Hepatocyte (in vitro differentiated cells): ENCODE results near the gene DAB2IP. TPM values are rescaled to one million over a fixed set of nuclear protein-coding genes. Genes with fewer than 3 reads are reported as not detected.

Source experiments
- DNase-seq: peaks from one replicate; pipeline ENCODE4 v3.0.0-alpha.2; 2016; ENCODE audit warnings: low spot score
- H2AFZ ChIP-seq: fragments of 200-600 bp; sonication (generic); 2 replicates; pipeline ENCODE4 v1.6.0; 2016; ENCODE audit warnings: antibody characterized with exemption, mild to moderate bottlenecking
- H3K27ac ChIP-seq: fragments of 200-600 bp; sonication (generic); 2 replicates; pipeline ENCODE4 v1.5.1; 2016; ENCODE audit warnings: mild to moderate bottlenecking
- H3K27me3 ChIP-seq: fragments of 200-600 bp; sonication (generic); 2 replicates; pipeline ENCODE4 v1.6.1; 2016
- H3K36me3 ChIP-seq: fragments of 200-600 bp; sonication (generic); replicated peaks from 2 replicates; pipeline ENCODE4 v1.5.1; 2016; ENCODE audit warnings: low read depth; ENCODE audit not compliant: insufficient read depth
- H3K4me1 ChIP-seq: fragments of 200-600 bp; sonication (generic); 2 replicates; pipeline ENCODE4 v1.5.1; 2016; ENCODE audit warnings: mild to moderate bottlenecking, moderate library complexity; ENCODE audit not compliant: insufficient read depth
- H3K4me2 ChIP-seq: fragments of 200-600 bp; sonication (generic); 2 replicates; pipeline ENCODE4 v1.6.0; 2016
- H3K4me3 ChIP-seq: fragments of 200-600 bp; sonication (generic); 2 replicates; pipeline ENCODE4 v1.5.1; 2016; ENCODE audit warnings: mild to moderate bottlenecking
- H3K79me2 ChIP-seq: fragments of 200-600 bp; sonication (generic); 2 replicates; pipeline ENCODE4 v1.6.0; 2017; ENCODE audit warnings: mild to moderate bottlenecking
- H3K9me2 ChIP-seq: fragments of 200-600 bp; sonication (generic); replicated peaks from 2 replicates; pipeline ENCODE4 v1.6.0; 2017; ENCODE audit warnings: mild to moderate bottlenecking; ENCODE audit not compliant: insufficient read depth
- H3K9me3 ChIP-seq: fragments of 200-600 bp; sonication (generic); 2 replicates; pipeline ENCODE4 v1.5.1; 2016; ENCODE audit warnings: low read depth, mild to moderate bottlenecking
- H4K20me1 ChIP-seq: fragments of 200-600 bp; sonication (generic); 2 replicates; pipeline ENCODE4 v1.6.0; 2016; ENCODE audit warnings: mild to moderate bottlenecking; ENCODE audit not compliant: insufficient read depth, poor library complexity, severe bottlenecking
- CTCF ChIP-seq: fragments of 200-600 bp; sonication (generic); IDR thresholded peaks from 2 replicates; pipeline ENCODE4 v1.5.1; 2016; ENCODE audit warnings: antibody characterized with exemption, mild to moderate bottlenecking; ENCODE audit not compliant: poor library complexity
- EZH2 ChIP-seq: fragments of 200-600 bp; sonication (generic); IDR thresholded peaks from 2 replicates; pipeline ENCODE4 v1.6.1; 2016; ENCODE audit warnings: antibody characterized with exemption, mild to moderate bottlenecking, borderline replicate concordance
- EZH2phosphoT487 ChIP-seq: fragments of 200-600 bp; sonication (generic); IDR thresholded peaks from one replicate; pipeline ENCODE4 v1.6.1; 2018; ENCODE audit warnings: antibody characterized with exemption, mild to moderate bottlenecking, low read depth, moderate library complexity; ENCODE audit not compliant: unreplicated experiment, severe bottlenecking
- WGBS: methylation state at CpG from one replicate; pipeline ENCODE4 v1.1.6; 2016; ENCODE audit warnings: low lambda C conversion rate; ENCODE audit errors: missing lambda C conversion rate; 5-methylcytosine and 5-hydroxymethylcytosine counted together
- polyA plus RNA-seq: library from polyadenylated mRNA; unstranded; fragments of >200 nt; fragmentation: Nextera tagmentation; extraction: Ambion mirVana; gene quantifications from 2 replicates; pipeline ENCODE4 v1.2.1, GENCODE V29; 2016
- total RNA-seq: library from RNA; depleted of rRNA; stranded (reverse); fragments of >200 nt; gene quantifications from 2 replicates; pipeline ENCODE4 v1.2.3, GENCODE V29; 2014

Gene DAB2IP
- total and polyA plus RNA-seq, 2 experiments from 2014 or later = 11.6 to 31.0 TPM

GRCh38 chr9:121802753-121803152 is 151.3 kb downstream of the DAB2IP start:
- Histone ChIP-seq H2AFZ (no peak overlapping the region), H3K27me3 (no peaks in the 10 kb centered on the region), H3K4me2 (no peak overlapping the region), H3K27ac (no peak overlapping the region), H3K4me1 (no peaks in the 10 kb centered on the region), H3K9me2 (no peaks in the 10 kb centered on the region), H3K4me3 (no peak overlapping the region), H3K9me3 (no peaks in the 10 kb centered on the region), H4K20me1 (no peaks in the 10 kb centered on the region), H3K36me3 (no peaks in the 10 kb centered on the region), H3K79me2 (no peaks in the 10 kb centered on the region)
- no peak for DNase-seq
- WGBS = 85% methylated on average over 5 of the region's 5 CpGs
- no peak for TF ChIP-seq EZH2phosphoT487
- TF ChIP-seq CTCF = no peak
- TF ChIP-seq EZH2 = no peak

- H3K9me3 ChIP-seq = no peaks in the 10 kb centered on the region
- H3K27me3 ChIP-seq = no peaks in the 10 kb centered on the region
- TF ChIP-seq EZH2 = no peak
- no peak for TF ChIP-seq EZH2phosphoT487
- TF ChIP-seq CTCF = no peak
- H2AFZ ChIP-seq = no peak overlapping the region
- H3K4me1 ChIP-seq = no peaks in the 10 kb centered on the region
- 78% methylated on average over 11 of the region's 12 CpGs for WGBS
- no peak for DNase-seq
- no peaks in the 10 kb centered on the region for H3K79me2 ChIP-seq
- no peak overlapping the region for H3K4me3 ChIP-seq
- H3K9me2 ChIP-seq = no peaks in the 10 kb centered on the region
- no peaks in the 10 kb centered on the region for H3K36me3 ChIP-seq
- H4K20me1 ChIP-seq = no peaks in the 10 kb centered on the region
- H3K27ac ChIP-seq = no peak overlapping the region
- H3K4me2 ChIP-seq = no peak overlapping the region
These were observed 155.8 kb downstream of the DAB2IP start for GRCh38 chr9:121807069-121807822.

GRCh38 chr9:121807823-121808278 is 156.4 kb downstream of the DAB2IP start:
- Histone ChIP-seq H3K27ac (no peak overlapping the region), H3K9me2 (no peaks in the 10 kb centered on the region)

More at GRCh38 chr9:121807823-121808278, 156.4 kb downstream of the DAB2IP start:
- H3K4me1 ChIP-seq = no peaks in the 10 kb centered on the region
- H3K79me2 ChIP-seq = no peaks in the 10 kb centered on the region
- H3K4me3 ChIP-seq = no peak overlapping the region
- 71% methylated on average over 16 of the region's 16 CpGs for WGBS
- H4K20me1 ChIP-seq = no peaks in the 10 kb centered on the region
- H3K27me3 ChIP-seq = no peaks in the 10 kb centered on the region
- TF ChIP-seq EZH2 (no peak), EZH2phosphoT487 (no peak), CTCF (no peak)
- H3K36me3 ChIP-seq = no peaks in the 10 kb centered on the region
- no peak overlapping the region for H3K4me2 ChIP-seq
- H2AFZ ChIP-seq = no peak overlapping the region
- no peaks in the 10 kb centered on the region for H3K9me3 ChIP-seq
- no peak for DNase-seq
